ENCODE measurements around the gene VPS51.

DNA sequence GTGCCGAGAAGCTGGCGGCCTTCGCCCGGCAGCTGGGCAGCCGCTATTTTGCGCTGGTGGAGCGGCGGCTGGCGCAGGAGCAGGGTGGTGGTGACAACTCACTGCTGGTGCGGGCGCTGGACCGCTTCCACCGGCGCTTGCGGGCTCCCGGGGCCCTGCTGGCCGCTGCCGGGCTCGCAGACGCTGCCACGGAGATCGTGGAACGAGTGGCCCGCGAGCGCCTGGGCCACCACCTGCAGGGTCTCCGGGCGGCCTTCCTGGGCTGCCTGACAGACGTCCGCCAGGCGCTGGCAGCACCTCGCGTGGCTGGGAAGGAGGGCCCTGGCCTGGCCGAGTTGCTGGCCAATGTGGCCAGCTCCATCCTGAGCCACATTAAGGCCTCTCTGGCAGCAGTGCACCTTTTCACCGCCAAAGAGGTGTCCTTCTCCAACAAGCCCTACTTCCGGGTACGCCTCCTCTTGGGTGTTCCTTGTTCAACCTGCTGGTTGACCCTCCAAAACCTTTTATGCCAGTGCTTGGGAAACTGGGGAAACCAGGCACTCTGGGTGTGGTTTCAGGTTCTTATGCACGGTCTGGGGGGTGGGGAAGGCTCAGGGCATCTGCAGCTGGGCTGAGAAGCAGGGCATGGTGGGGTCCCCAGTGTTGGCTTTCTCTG lies 12.6 kb downstream of the VPS51 start:
- TF ChIP-seq, protein P1, sequence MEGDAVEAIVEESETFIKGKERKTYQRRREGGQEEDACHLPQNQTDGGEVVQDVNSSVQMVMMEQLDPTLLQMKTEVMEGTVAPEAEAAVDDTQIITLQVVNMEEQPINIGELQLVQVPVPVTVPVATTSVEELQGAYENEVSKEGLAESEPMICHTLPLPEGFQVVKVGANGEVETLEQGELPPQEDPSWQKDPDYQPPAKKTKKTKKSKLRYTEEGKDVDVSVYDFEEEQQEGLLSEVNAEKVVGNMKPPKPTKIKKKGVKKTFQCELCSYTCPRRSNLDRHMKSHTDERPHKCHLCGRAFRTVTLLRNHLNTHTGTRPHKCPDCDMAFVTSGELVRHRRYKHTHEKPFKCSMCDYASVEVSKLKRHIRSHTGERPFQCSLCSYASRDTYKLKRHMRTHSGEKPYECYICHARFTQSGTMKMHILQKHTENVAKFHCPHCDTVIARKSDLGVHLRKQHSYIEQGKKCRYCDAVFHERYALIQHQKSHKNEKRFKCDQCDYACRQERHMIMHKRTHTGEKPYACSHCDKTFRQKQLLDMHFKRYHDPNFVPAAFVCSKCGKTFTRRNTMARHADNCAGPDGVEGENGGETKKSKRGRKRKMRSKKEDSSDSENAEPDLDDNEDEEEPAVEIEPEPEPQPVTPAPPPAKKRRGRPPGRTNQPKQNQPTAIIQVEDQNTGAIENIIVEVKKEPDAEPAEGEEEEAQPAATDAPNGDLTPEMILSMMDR (IDR thresholded peaks at IDR 0.05), result no peak
- no peak for TF ChIP-seq POLR2A (IDR thresholded peaks at IDR 0.05)
